Kidney (tissue), 14 donors: ENCODE results near the gene UQCC2. TPM values are rescaled to one million over a fixed set of nuclear protein-coding genes. Genes with fewer than 3 reads are reported as not detected.

Source experiments
- DNase-seq, 5 donors: peaks; one replicate each; pipeline ENCODE4 v3.0.0-alpha.2; 2013 to 2020
- FAIRE-seq: peaks from 2 replicates; lab custom pipeline; 2012; peaks lifted over from hg19 to GRCh38; lab: Jason Lieb, UNC
- H3K27ac ChIP-seq, 2 donors: one replicate each; pipeline ENCODE4 v1.7.0; 2013; ENCODE audit warnings: low read depth in 2 of 2, low read length in 2 of 2, inconsistent platforms in 1 of 2
- H3K27me3 ChIP-seq: one replicate; pipeline ENCODE4 v1.7.1; 2013; ENCODE audit warnings: low read length, inconsistent platforms; ENCODE audit not compliant: control insufficient read depth, insufficient read depth
- H3K36me3 ChIP-seq, 3 donors: one replicate each; pipeline versions ENCODE4 v1.7.0 to v1.7.1; 2013; ENCODE audit warnings: low read length in 3 of 3, control low read depth in 1 of 3, inconsistent platforms in 1 of 3; ENCODE audit not compliant: insufficient read depth in 3 of 3, control insufficient read depth in 2 of 3
- H3K4me1 ChIP-seq, 3 donors: one replicate each; pipeline versions ENCODE4 v1.7.0 to v1.7.1; 2013; ENCODE audit warnings: low read length in 3 of 3, inconsistent platforms in 1 of 3, low read depth in 1 of 3; ENCODE audit not compliant: control insufficient read depth in 2 of 3, insufficient read depth in 2 of 3
- H3K4me3 ChIP-seq, 3 donors: one replicate each; pipeline versions ENCODE4 v1.7.0 to v1.8.1; 2013; ENCODE audit warnings: low read length in 3 of 3, control low read depth in 1 of 3, inconsistent platforms in 1 of 3
- H3K9ac ChIP-seq, 3 donors: one replicate each; pipeline versions ENCODE4 v1.7.0 to v1.7.1; 2013; ENCODE audit warnings: low read length in 3 of 3, control low read depth in 1 of 3, inconsistent platforms in 1 of 3
- H3K9me3 ChIP-seq, 3 donors: one replicate each; pipeline versions ENCODE4 v1.7.0 to v1.7.1; 2013; ENCODE audit warnings: low read length in 3 of 3, control low read depth in 1 of 3, inconsistent platforms in 1 of 3; ENCODE audit not compliant: control insufficient read depth in 2 of 3, insufficient read depth in 1 of 3
- intact Hi-C: fragments of 100-400 bp; cut with DNase I; formaldehyde crosslinking; loops from one replicate; pipeline ENCODE4 v1.11.1; 2022
- polyA plus RNA-seq: library from polyadenylated mRNA; stranded (reverse); fragments of 350-450 nt; fragmentation: Illumina TruSeq; extraction: RNeasy Lipid Tissue Mini Kit (QIAGEN cat#74804); gene quantifications from one replicate; pipeline ENCODE4 v1.2.3, GENCODE V29; 2014; ENCODE audit warnings: low read depth, low replicate concordance; ENCODE audit not compliant: insufficient read depth
- total RNA-seq: library from RNA; stranded (reverse); fragmentation: NEBNext Ultra II Directional; extraction: Animal tissue kit (Norgen Biotek cat#: 25700); gene quantifications from one replicate; pipeline ENCODE4 v1.2.1, GENCODE V29; 2021
- TF ChIP-seq, protein P1 (sequence below): IDR thresholded peaks from 3 replicates; pipeline ENCODE4 v1.5.1; 2012; ENCODE audit warnings: mild to moderate bottlenecking, moderate library complexity, borderline replicate concordance; ENCODE audit not compliant: insufficient read depth; ENCODE audit errors: extremely low read depth
- donor health status: control.
- donor health status: control.
- donor health status: control.
- donor health status: control.
- donor health status: control.
- donor health status: DM: yes; HTN: yes; CAD: no.
- donor health status: Normal renal cell carcinoma (clear cell type).

The UQCC2 gene
- total and polyA plus RNA-seq, 2 donors from 2014 or later, result 39.6 to 189 TPM

DNA sequence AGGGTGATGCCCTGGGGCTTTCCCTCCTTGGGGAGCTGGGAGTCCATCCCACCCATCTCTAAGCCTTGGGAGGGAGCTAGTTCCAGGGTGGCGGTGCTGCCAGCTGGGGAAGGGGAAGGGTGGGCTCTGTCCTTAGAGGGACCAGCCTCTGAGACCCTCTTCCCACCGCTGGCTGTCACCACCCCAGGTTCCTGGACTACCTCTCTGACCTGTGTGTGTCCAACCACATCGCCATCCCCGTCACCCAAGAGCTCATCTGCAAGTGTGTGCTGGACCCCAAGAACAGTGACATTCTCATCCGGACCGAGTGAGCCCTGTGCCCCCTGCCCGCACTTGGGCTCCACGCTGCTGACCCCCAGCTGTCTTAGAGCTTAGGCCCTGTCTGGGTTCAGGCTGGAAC is 43.2 kb downstream of the UQCC2 start:
- Histone ChIP-seq H3K4me1 (no peaks in the 10 kb centered on the region), H3K9ac (no peak overlapping the region), H3K4me3 (no peak overlapping the region), H3K9me3 (no peaks in the 10 kb centered on the region), H3K27me3 (no peaks in the 10 kb centered on the region), H3K36me3 (no peaks in the 10 kb centered on the region), H3K27ac (no peak overlapping the region)
- intact Hi-C loops, result no loop called here
- DNase-seq, result no peak
- TF ChIP-seq, protein P1, sequence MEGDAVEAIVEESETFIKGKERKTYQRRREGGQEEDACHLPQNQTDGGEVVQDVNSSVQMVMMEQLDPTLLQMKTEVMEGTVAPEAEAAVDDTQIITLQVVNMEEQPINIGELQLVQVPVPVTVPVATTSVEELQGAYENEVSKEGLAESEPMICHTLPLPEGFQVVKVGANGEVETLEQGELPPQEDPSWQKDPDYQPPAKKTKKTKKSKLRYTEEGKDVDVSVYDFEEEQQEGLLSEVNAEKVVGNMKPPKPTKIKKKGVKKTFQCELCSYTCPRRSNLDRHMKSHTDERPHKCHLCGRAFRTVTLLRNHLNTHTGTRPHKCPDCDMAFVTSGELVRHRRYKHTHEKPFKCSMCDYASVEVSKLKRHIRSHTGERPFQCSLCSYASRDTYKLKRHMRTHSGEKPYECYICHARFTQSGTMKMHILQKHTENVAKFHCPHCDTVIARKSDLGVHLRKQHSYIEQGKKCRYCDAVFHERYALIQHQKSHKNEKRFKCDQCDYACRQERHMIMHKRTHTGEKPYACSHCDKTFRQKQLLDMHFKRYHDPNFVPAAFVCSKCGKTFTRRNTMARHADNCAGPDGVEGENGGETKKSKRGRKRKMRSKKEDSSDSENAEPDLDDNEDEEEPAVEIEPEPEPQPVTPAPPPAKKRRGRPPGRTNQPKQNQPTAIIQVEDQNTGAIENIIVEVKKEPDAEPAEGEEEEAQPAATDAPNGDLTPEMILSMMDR, result no peak
- FAIRE-seq, result no peak

DNA sequence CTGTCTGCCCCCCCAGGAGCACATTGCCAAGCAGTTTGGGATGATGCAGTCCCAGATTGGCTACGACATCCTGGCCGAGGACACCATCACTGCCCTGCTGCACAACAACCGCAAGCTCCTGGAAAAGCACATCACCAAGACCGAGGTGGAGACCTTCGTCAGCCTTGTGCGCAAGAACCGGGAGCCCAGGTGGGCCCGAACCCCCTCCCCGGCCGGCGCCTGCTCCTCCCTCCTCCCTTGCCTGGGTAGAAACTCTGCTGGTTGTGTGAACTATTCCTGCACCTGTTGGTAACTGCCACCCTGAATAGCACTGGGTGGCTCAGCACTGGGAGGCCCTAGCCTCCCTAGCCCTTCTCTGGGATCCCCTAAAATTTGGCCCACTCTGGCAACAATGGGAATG is 43.7 kb downstream of the UQCC2 start:
- H3K27ac ChIP-seq, result no peak overlapping the region
- DNase-seq (no peak), FAIRE-seq (no peak)
- intact Hi-C loops, result no loop called here
- no peaks in the 10 kb centered on the region for H3K36me3 ChIP-seq
- no peaks in the 10 kb centered on the region for H3K4me1 ChIP-seq
- H3K9ac ChIP-seq, result no peak overlapping the region
- no peaks in the 10 kb centered on the region for H3K9me3 ChIP-seq
- H3K4me3 ChIP-seq, result no peak overlapping the region
- no peaks in the 10 kb centered on the region for H3K27me3 ChIP-seq
- TF ChIP-seq, protein P1, result no peak

DNA sequence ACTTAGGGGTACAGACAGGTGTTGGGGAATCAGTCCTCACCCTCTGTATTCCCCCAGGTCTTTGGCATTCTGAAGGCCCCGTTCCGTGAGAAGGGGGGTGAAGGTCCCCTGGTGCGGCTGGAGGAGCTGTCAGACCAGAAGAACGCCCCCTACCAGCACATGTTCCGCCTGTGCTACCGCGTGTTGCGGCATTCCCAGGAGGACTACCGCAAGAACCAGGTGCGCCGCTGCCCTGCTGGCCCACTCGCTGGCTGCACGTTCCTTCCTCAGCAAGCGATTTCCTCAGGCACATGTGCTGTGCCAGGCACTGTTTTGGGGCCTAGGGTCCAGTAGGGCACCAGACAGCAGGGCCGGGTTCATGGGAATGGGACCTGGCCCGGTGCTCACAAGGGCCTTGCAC is 44.4 kb downstream of the UQCC2 start:
- no peak for DNase-seq
- no peaks in the 10 kb centered on the region for H3K27me3 ChIP-seq
- no peak overlapping the region for H3K4me3 ChIP-seq
- no peaks in the 10 kb centered on the region for H3K9me3 ChIP-seq
- no peaks in the 10 kb centered on the region for H3K36me3 ChIP-seq
- H3K27ac ChIP-seq, result no peak overlapping the region
- H3K9ac ChIP-seq, result no peak overlapping the region
- TF ChIP-seq, protein P1, result no peak
- no peaks in the 10 kb centered on the region for H3K4me1 ChIP-seq
- intact Hi-C loops, result no loop called here
- FAIRE-seq, result no peak

DNA sequence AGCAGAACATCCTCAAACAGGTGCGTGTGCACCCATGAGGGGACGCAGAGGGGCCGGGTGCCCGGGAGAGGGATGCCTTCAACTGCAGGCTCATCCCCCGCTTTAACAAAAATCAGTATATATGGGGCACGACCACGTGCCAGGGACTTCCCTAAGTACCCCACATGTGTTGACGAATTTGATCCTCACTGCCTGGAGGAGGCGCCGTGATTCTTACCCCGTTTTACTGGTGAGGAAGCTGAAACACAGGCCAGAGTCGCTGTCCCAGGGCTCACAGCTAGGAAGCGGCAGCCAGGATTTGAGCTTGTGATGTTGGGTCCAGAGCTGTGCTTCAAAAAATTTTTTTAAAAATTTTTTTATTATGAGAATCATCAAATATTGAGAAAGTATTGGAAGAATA is 45.5 kb downstream of the UQCC2 start:
- no peak for DNase-seq
- no peak overlapping the region for H3K9ac ChIP-seq
- H3K9me3 ChIP-seq, result no peaks in the 10 kb centered on the region
- H3K27ac ChIP-seq, result no peak overlapping the region
- H3K4me1 ChIP-seq, result no peaks in the 10 kb centered on the region
- TF ChIP-seq, protein P1, result no peak
- no peak overlapping the region for H3K4me3 ChIP-seq
- intact Hi-C loops, result no loop called here
- FAIRE-seq, result no peak
- H3K36me3 ChIP-seq, result no peaks in the 10 kb centered on the region
- no peaks in the 10 kb centered on the region for H3K27me3 ChIP-seq
